B cell (primary cell): Measurements from ENCODE around the gene BDKRB1.

ENCODE experiments used
- CTCF ChIP-seq: fragments of 200-600 bp; IDR thresholded peaks from one replicate; pipeline ENCODE4 v1.8.0; 2022; ENCODE audit warnings: antibody characterized with exemption, mild to moderate bottlenecking
- EZH2 ChIP-seq: IDR thresholded peaks from 2 replicates; pipeline ENCODE4 v1.6.1; 2012; ENCODE audit warnings: borderline replicate concordance, low read depth, mild to moderate bottlenecking, moderate library complexity, low read length; ENCODE audit not compliant: insufficient read depth, poor library complexity, severe bottlenecking

GRCh38 chr14:96237641-96238040 is 18.4 kb upstream of the BDKRB1 start:
- TF ChIP-seq CTCF (no peak), EZH2 (no peak)
